IMR-90 (cell line): ENCODE measurements around the gene GSTM3. TPM values are rescaled to one million over a fixed set of nuclear protein-coding genes. Genes with fewer than 3 reads are reported as not detected.
"Not testable (repeated sequence)": the region's sequence is repeated elsewhere in the genome, so short reads cannot be mapped to it uniquely, and the experiment has no call there.

Source experiments
- ATAC-seq: fragments of 200-7000 bp; cut with Tn5 transposase; 2 replicates; pipeline ENCODE4 v1.9.1; 2020; ENCODE audit warnings: low read depth, mild to moderate bottlenecking, moderate library complexity
- BruUV-seq: library from RNA; stranded (reverse); fragments of 400-500 nt; replicated peaks from 2 replicates; lab custom pipeline; 2021; lab: Mats Ljungman, UMichigan
- CTCF ChIA-PET: fragments of 300-600 bp; formaldehyde crosslinking; extraction: SDS; loops from one replicate; lab custom pipeline; 2021; ENCODE audit warnings: antibody characterized with exemption; lab: Yijun Ruan, JAX
- POLR2A ChIA-PET: fragments of 300-600 bp; sonication (Branson Sonifier 250); formaldehyde crosslinking; loops from one replicate; lab custom pipeline; 2022; ENCODE audit warnings: antibody characterized with exemption; ENCODE audit not compliant: unreplicated experiment; lab: Charles Lee
- DNase-seq: peaks from one replicate; pipeline ENCODE4 v3.0.0; 2013
- H2AFZ ChIP-seq: replicated peaks from 2 replicates; pipeline ENCODE3; 2013; ENCODE audit warnings: low read length, mild to moderate bottlenecking; ENCODE audit not compliant: poor library complexity
- H2AK5ac ChIP-seq: 2 replicates; pipeline ENCODE4 v1.6.1; 2013; ENCODE audit warnings: low read depth, low read length, inconsistent platforms
- H2AK9ac ChIP-seq: replicated peaks from 2 replicates; pipeline ENCODE3; 2013; ENCODE audit warnings: mild to moderate bottlenecking, low read depth, low read length, moderate library complexity; ENCODE audit not compliant: poor library complexity
- H2BK120ac ChIP-seq: 2 replicates; pipeline ENCODE4 v1.6.1; 2013; ENCODE audit warnings: low read depth, low read length, inconsistent platforms
- H2BK15ac ChIP-seq: 3 replicates; pipeline ENCODE4 v1.6.1; 2013; ENCODE audit warnings: low read depth, low read length, inconsistent platforms
- H2BK20ac ChIP-seq: 2 replicates; pipeline ENCODE4 v1.6.1; 2013; ENCODE audit warnings: low read depth, mild to moderate bottlenecking, inconsistent platforms, low read length, moderate library complexity
- H2BK5ac ChIP-seq: 2 replicates; pipeline ENCODE4 v1.6.1; 2013; ENCODE audit warnings: mild to moderate bottlenecking, low read depth, low read length, inconsistent platforms; ENCODE audit not compliant: poor library complexity, severe bottlenecking
- H3K14ac ChIP-seq: replicated peaks from 2 replicates; pipeline ENCODE4 v1.6.1; 2013; ENCODE audit warnings: low read depth, low read length, inconsistent platforms
- H3K18ac ChIP-seq: 2 replicates; pipeline ENCODE4 v1.6.1; 2013; ENCODE audit warnings: low read depth, low read length, control low read depth
- H3K23ac ChIP-seq: 2 replicates; pipeline ENCODE4 v1.6.1; 2013; ENCODE audit warnings: low read depth, low read length, inconsistent platforms
- H3K27ac ChIP-seq: 2 replicates; pipeline ENCODE4 v1.5.1; 2013; ENCODE audit warnings: mild to moderate bottlenecking, control low read depth, low read length; ENCODE audit not compliant: insufficient read depth
- H3K27me3 ChIP-seq: 2 replicates; pipeline ENCODE4 v1.6.1; 2013; ENCODE audit warnings: low read length; ENCODE audit not compliant: control insufficient read depth, insufficient read depth
- H3K36me3 ChIP-seq: 2 replicates; pipeline ENCODE4 v1.6.1; 2013; ENCODE audit warnings: low read length, mixed read lengths; ENCODE audit not compliant: control insufficient read depth, insufficient read depth
- H3K4ac ChIP-seq: 2 replicates; pipeline ENCODE4 v1.6.1; 2013; ENCODE audit warnings: low read depth, low read length, inconsistent platforms
- H3K4me1 ChIP-seq: 2 replicates; pipeline ENCODE4 v1.6.1; 2013; ENCODE audit warnings: low read length, mixed read lengths; ENCODE audit not compliant: control insufficient read depth, insufficient read depth
- H3K4me2 ChIP-seq: 2 replicates; pipeline ENCODE4 v1.6.1; 2013; ENCODE audit warnings: low read depth, mild to moderate bottlenecking, control low read depth, low read length, moderate library complexity
- H3K4me3 ChIP-seq: 2 replicates; pipeline ENCODE4 v1.5.1; 2013; ENCODE audit warnings: low read depth, mild to moderate bottlenecking, control low read depth, low read length, moderate library complexity; ENCODE audit not compliant: insufficient read depth
- H3K56ac ChIP-seq: 2 replicates; pipeline ENCODE4 v1.6.1; 2013; ENCODE audit warnings: low read length, inconsistent platforms; ENCODE audit not compliant: insufficient read depth; ENCODE audit errors: extremely low read depth
- H3K79me1 ChIP-seq, 2 experiments: 2 replicates each; pipeline ENCODE4 v1.6.1; 2013; ENCODE audit warnings: low read length in 2 of 2, inconsistent platforms in 1 of 2, low read depth in 1 of 2
- H3K9ac ChIP-seq: 2 replicates; pipeline ENCODE4 v1.6.1; 2013; ENCODE audit warnings: low read depth, low read length, control low read depth
- H3K9me1 ChIP-seq: 2 replicates; pipeline ENCODE4 v1.6.1; 2013; ENCODE audit warnings: low read length, inconsistent platforms; ENCODE audit not compliant: insufficient read depth
- H3K9me3 ChIP-seq: 2 replicates; pipeline ENCODE4 v1.6.1; 2013; ENCODE audit warnings: low read length; ENCODE audit not compliant: control insufficient read depth, insufficient read depth
- H4K20me1 ChIP-seq: 2 replicates; pipeline ENCODE4 v1.6.1; 2013; ENCODE audit warnings: low read length, inconsistent platforms; ENCODE audit not compliant: insufficient read depth
- H4K5ac ChIP-seq: 2 replicates; pipeline ENCODE4 v1.6.1; 2013; ENCODE audit warnings: mild to moderate bottlenecking, low read depth, low read length, control low read depth
- H4K8ac ChIP-seq, 2 experiments: 2 replicates each; pipeline ENCODE4 v1.6.1; 2013; ENCODE audit warnings: low read depth in 2 of 2, low read length in 2 of 2, control low read depth in 1 of 2, inconsistent platforms in 1 of 2
- H4K91ac ChIP-seq: 2 replicates; pipeline ENCODE4 v1.6.1; 2013; ENCODE audit warnings: low read depth, low read length, inconsistent platforms; ENCODE audit not compliant: insufficient read depth
- WGBS, 2 experiments: methylation state at CpG; one replicate each; pipeline versions ENCODE4 v1.1.5 to v1.1.7; 2013; ENCODE audit warnings: missing lambda C conversion rate in 2 of 2; ENCODE audit not compliant: insufficient read length in 1 of 2; ENCODE audit errors: extremely low coverage in 2 of 2; 5-methylcytosine and 5-hydroxymethylcytosine counted together
- dilution Hi-C: fragments of 300-500 bp; cut with HindIII; formaldehyde crosslinking; loops from one replicate; pipeline ENCODE4 v1.14.3; 2018; ENCODE audit warnings: low sequenced_read_pairs; ENCODE audit not compliant: unreplicated experiment
- in situ Hi-C: fragments of 300-500 bp; cut with MboI; formaldehyde crosslinking; loops from 3 replicates; pipeline ENCODE4 v1.14.3; 2019; ENCODE audit warnings: low sequenced_read_pairs, inconsistent platforms, mixed read lengths
- intact Hi-C: fragments of 100-400 bp; cut with micrococcal nuclease; formaldehyde crosslinking; loops from 2 replicates; pipeline ENCODE4 v1.10.0; 2022
- polyA plus RNA-seq, 3 experiments: library from polyadenylated mRNA; depleted of rRNA; stranded (reverse); fragments of >200 nt; gene quantifications; 2 replicates each; pipeline ENCODE4 v1.2.3, GENCODE V29; 2012; ENCODE audit warnings: low replicate concordance in 1 of 3
- total RNA-seq: library from RNA; depleted of rRNA; stranded (reverse); fragments of >200 nt; gene quantifications from 2 replicates; pipeline ENCODE4 v1.2.3, GENCODE V29; 2012

GSTM3 gene
- total and polyA plus RNA-seq, 2 of the 4 experiments (the other 2 are of a cell fraction), result 102 to 131 TPM

DNA sequence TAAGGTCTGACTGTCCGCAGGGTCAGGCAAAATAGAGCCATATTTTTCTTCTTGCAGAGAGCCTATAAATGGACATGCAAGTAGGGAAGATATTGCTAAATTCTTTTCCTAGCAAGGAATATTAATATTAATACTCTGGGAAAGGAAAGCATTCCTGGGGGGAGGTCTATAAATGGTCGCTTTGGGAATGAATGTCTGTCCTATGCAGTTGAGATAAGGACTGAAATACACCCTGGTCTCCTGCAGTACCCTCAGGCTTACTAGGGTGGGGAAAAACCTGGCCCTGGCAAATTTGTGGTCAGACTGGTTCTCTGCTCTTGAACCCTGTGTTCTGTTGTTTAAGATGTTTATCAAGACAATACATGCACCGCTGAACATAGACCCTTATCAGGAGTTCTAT, 37.9 kb downstream of the GSTM3 start:
- H4K91ac ChIP-seq, H4K5ac ChIP-seq, H3K23ac ChIP-seq, intact Hi-C loops, H2BK120ac ChIP-seq, H3K4ac ChIP-seq, in situ Hi-C loops, DNase-seq, H3K9me1 ChIP-seq, H2BK15ac ChIP-seq, dilution Hi-C loops, H2BK5ac ChIP-seq, H3K27ac ChIP-seq, H2BK20ac ChIP-seq, H4K8ac ChIP-seq, H3K9me3 ChIP-seq, H2AK5ac ChIP-seq, H3K56ac ChIP-seq, H3K18ac ChIP-seq, ATAC-seq, H3K36me3 ChIP-seq, H3K79me1 ChIP-seq, H3K4me1 ChIP-seq, BruUV-seq, H4K20me1 ChIP-seq, H3K14ac ChIP-seq, POLR2A ChIA-PET, CTCF ChIA-PET, H3K9ac ChIP-seq, H3K27me3 ChIP-seq, H2AK9ac ChIP-seq, H2AFZ ChIP-seq, H3K4me2 ChIP-seq, H3K4me3 ChIP-seq: not testable (repeated sequence)
- 80% methylated on average over 1 of the region's 3 CpGs; no CpG with 5 or more reads in 1 of the 2 experiments for WGBS, 2 experiments

- H3K9ac ChIP-seq, CTCF ChIA-PET, H2AFZ ChIP-seq, H3K79me1 ChIP-seq, H2BK5ac ChIP-seq, H2AK9ac ChIP-seq, H3K4me2 ChIP-seq, H3K36me3 ChIP-seq, BruUV-seq, H4K5ac ChIP-seq, H2BK120ac ChIP-seq, DNase-seq, H2AK5ac ChIP-seq, H3K27ac ChIP-seq, H3K4me3 ChIP-seq, H3K18ac ChIP-seq, H3K23ac ChIP-seq, H3K9me1 ChIP-seq, H3K9me3 ChIP-seq, intact Hi-C loops, H4K91ac ChIP-seq, H3K4me1 ChIP-seq, dilution Hi-C loops, POLR2A ChIA-PET, H3K27me3 ChIP-seq, H3K4ac ChIP-seq, in situ Hi-C loops, H2BK20ac ChIP-seq, H3K14ac ChIP-seq, H3K56ac ChIP-seq, H4K8ac ChIP-seq, ATAC-seq, H4K20me1 ChIP-seq, H2BK15ac ChIP-seq: not testable (repeated sequence)
- no CpG with 5 or more reads among the region's 4 CpGs for WGBS, 2 experiments
Measured at GRCh38 chr1:109697861-109698260, 43.0 kb downstream of the GSTM3 start.
